MM.1S (cell line): ENCODE results near the gene GALP.

Source experiments
- DNase-seq: peaks from one replicate; pipeline ENCODE4 v3.0.0-alpha.2; 2015
- H2AFZ ChIP-seq: fragments of 300-600 bp; sonication (generic); 2 replicates; pipeline ENCODE4 v1.6.0; 2016; ENCODE audit warnings: antibody characterized with exemption, low read length
- H3F3A ChIP-seq: fragments of 300-600 bp; sonication (generic); 2 replicates; pipeline ENCODE4 v1.6.1; 2016; ENCODE audit warnings: mild to moderate bottlenecking, antibody characterized with exemption, low read length, moderate library complexity, mixed read lengths; ENCODE audit not compliant: insufficient read depth
- H3K27ac ChIP-seq: fragments of 300-600 bp; sonication (generic); 2 replicates; pipeline ENCODE4 v1.5.1; 2016; ENCODE audit warnings: mild to moderate bottlenecking, low read length
- H3K27me3 ChIP-seq: fragments of 300-600 bp; sonication (generic); replicated peaks from 2 replicates; pipeline ENCODE4 v1.6.0; 2016; ENCODE audit warnings: low read length; ENCODE audit not compliant: insufficient read depth
- H3K36me3 ChIP-seq: fragments of 300-600 bp; sonication (generic); replicated peaks from 2 replicates; pipeline ENCODE4 v1.6.1; 2016; ENCODE audit warnings: mild to moderate bottlenecking, low read length, mixed read lengths; ENCODE audit not compliant: insufficient read depth
- H3K4me1 ChIP-seq: fragments of 300-600 bp; sonication (generic); 2 replicates; pipeline ENCODE4 v1.6.1; 2016; ENCODE audit warnings: low read length, mixed read lengths
- H3K4me2 ChIP-seq: fragments of 300-600 bp; sonication (generic); 2 replicates; pipeline ENCODE4 v1.6.0; 2016; ENCODE audit warnings: low read depth, low read length
- H3K4me3 ChIP-seq: fragments of 300-600 bp; sonication (generic); 2 replicates; pipeline ENCODE4 v1.5.1; 2016; ENCODE audit warnings: low read length, mixed read lengths
- H3K79me2 ChIP-seq: fragments of 300-600 bp; sonication (generic); 2 replicates; pipeline ENCODE4 v1.6.1; 2016; ENCODE audit warnings: mixed run types, low read length, mixed read lengths
- H3K9ac ChIP-seq: fragments of 300-600 bp; sonication (generic); 2 replicates; pipeline ENCODE4 v1.6.1; 2016; ENCODE audit warnings: low read length, mixed read lengths
- H3K9me2 ChIP-seq: fragments of 300-600 bp; sonication (generic); replicated peaks from 2 replicates; pipeline ENCODE4 v1.6.1; 2016; ENCODE audit warnings: mild to moderate bottlenecking, low read length, mixed read lengths; ENCODE audit not compliant: insufficient read depth
- H3K9me3 ChIP-seq: fragments of 300-600 bp; sonication (generic); replicated peaks from 2 replicates; pipeline ENCODE4 v1.6.1; 2016; ENCODE audit warnings: mild to moderate bottlenecking, low read length, mixed read lengths; ENCODE audit not compliant: insufficient read depth
- H4K20me1 ChIP-seq: fragments of 300-600 bp; sonication (generic); 2 replicates; pipeline ENCODE4 v1.6.1; 2016; ENCODE audit warnings: mild to moderate bottlenecking, low read length, moderate library complexity, mixed read lengths; ENCODE audit not compliant: insufficient read depth
- CTCF ChIP-seq: fragments of 300-600 bp; sonication (generic); IDR thresholded peaks from 2 replicates; pipeline ENCODE4 v1.5.1; 2016; ENCODE audit warnings: antibody characterized with exemption, low read length, mixed read lengths
- EZH2 ChIP-seq: fragments of 300-600 bp; sonication (generic); optimal IDR thresholded peaks from 2 replicates; pipeline ENCODE3; 2017; ENCODE audit warnings: low read depth, mild to moderate bottlenecking, antibody characterized with exemption, low read length, mixed read lengths
- EZH2phosphoT487 ChIP-seq: fragments of 300-600 bp; sonication (generic); IDR thresholded peaks from 2 replicates; pipeline ENCODE4 v1.6.1; 2018; ENCODE audit warnings: antibody characterized with exemption, low read length

The GALP gene

DNA sequence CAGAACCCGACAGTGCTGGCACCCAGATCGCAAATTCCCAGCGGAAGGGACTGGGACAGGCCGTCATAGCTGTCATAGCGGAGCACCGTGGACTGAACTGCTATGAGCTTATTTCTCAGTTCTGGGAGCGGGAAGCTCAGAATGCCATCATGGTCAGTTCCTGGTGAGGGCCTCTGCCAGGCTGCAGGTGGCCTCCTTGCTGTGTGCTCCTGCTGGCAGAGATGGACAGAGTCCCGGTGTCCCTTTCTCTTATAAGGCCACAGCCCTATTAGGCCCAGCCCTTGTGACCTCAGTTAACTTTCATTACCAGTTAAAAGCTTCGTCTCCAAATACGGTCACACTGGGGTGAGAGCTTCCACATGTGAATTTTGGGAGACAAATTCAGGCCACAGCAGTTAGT lies 30.1 kb upstream of the GALP start:
- H3K36me3 ChIP-seq, result no peaks in the 10 kb centered on the region
- H3K27me3 ChIP-seq, result no peaks in the 10 kb centered on the region
- 0 out of 2 replicates have a peak, but pooled peaks cover 4% of the 10 kb centered on the region for H3K4me1 ChIP-seq
- no peak overlapping the region for H3K4me3 ChIP-seq
- no peak overlapping the region for H3K27ac ChIP-seq
- H3K79me2 ChIP-seq, result peaks cover 32% of the 10 kb centered on the region
- H3K9ac ChIP-seq, result no peak overlapping the region
- TF ChIP-seq CTCF, result no peak
- no peak for TF ChIP-seq EZH2
- no peak for TF ChIP-seq EZH2phosphoT487
- DNase-seq, result no peak
- no peaks in the 10 kb centered on the region for H3K9me2 ChIP-seq
- H3F3A ChIP-seq, result no peaks in the 10 kb centered on the region
- no peak overlapping the region for H3K4me2 ChIP-seq
- H3K9me3 ChIP-seq, result no peaks in the 10 kb centered on the region
- no peak overlapping the region for H2AFZ ChIP-seq
- H4K20me1 ChIP-seq, result no peaks in the 10 kb centered on the region

DNA sequence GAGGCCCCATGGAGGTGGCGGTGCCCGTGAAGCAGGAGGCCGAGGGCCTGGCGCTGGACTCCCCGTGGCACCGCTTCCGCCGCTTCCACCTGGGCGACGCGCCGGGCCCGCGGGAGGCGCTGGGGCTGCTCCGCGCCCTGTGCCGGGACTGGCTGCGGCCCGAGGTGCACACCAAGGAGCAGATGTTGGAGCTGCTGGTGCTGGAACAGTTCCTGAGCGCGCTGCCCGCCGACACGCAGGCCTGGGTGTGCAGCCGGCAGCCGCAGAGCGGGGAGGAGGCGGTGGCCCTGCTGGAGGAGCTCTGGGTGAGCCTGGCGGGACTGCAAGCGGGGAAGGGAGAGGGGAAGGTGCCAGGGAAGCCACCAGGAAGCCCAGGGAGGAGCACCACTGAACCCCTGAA lies 28.9 kb upstream of the GALP start:
- Histone ChIP-seq H3K9me2 (no peaks in the 10 kb centered on the region), H3K79me2 (peaks cover 29% of the 10 kb centered on the region), H3K9ac (no peak overlapping the region), H3K9me3 (no peaks in the 10 kb centered on the region), H3K4me3 (no peak overlapping the region), H3K4me1 (0 out of 2 replicates have a peak, but pooled peaks cover 2% of the 10 kb centered on the region), H2AFZ (no peak overlapping the region), H3K36me3 (no peaks in the 10 kb centered on the region), H3K27ac (no peak overlapping the region), H4K20me1 (no peaks in the 10 kb centered on the region), H3K4me2 (no peak overlapping the region), H3K27me3 (no peaks in the 10 kb centered on the region), H3F3A (no peaks in the 10 kb centered on the region)
- DNase-seq, result no peak
- TF ChIP-seq CTCF (no peak), EZH2 (no peak)

- Histone ChIP-seq H3K36me3 (no peaks in the 10 kb centered on the region), H2AFZ (no peak overlapping the region), H3K9me3 (no peaks in the 10 kb centered on the region), H3K79me2 (peaks cover 25% of the 10 kb centered on the region), H3K27me3 (no peaks in the 10 kb centered on the region), H3K9ac (no peak overlapping the region), H3K27ac (no peak overlapping the region), H4K20me1 (no peaks in the 10 kb centered on the region), H3K4me3 (no peak overlapping the region), H3K9me2 (no peaks in the 10 kb centered on the region), H3K4me1 (no peaks in the 10 kb centered on the region), H3F3A (no peaks in the 10 kb centered on the region), H3K4me2 (no peak overlapping the region)
- DNase-seq, result no peak
- TF ChIP-seq EZH2phosphoT487 (no peak), CTCF (no peak), EZH2 (no peak)
Observed at GRCh38 chr19:56147307-56147706, 28.5 kb upstream of the GALP start.
